NOMO-1 treated with dmso at 0.1 percent for 144 hours (cell line): Measurements from ENCODE around the gene CEBPE.

Experiments used
- DNase-seq: peaks from one replicate; lab custom pipeline; 2025; ENCODE audit not compliant: unreplicated experiment; lab: John Stamatoyannopoulos, UW

The CEBPE gene

DNA sequence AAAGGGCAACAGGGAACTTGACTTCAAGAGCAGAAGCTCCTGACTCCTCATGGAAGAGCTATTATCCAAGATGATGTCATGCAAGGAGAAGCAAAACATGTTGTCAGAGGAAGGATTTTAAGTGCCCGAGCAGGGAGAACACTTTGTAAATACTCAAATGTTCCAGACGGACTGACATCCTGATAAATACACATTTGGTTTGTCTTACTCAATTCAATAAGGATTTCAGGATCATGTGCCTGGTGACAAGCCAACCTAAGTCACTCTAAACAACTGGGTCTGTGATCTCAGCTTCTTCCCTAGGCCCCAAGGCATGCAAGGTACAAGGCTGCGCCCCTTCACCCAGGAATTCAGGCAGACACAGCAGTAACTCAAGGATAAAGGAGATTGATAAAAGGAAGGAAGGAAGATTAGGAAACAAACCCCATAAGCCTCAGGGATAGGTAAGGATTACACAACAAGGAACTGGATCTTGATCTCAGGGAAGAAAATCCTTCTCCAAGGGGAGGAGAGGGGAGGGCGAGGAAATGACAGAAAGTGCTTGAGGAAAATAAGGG, 26.8 kb upstream of the CEBPE start:
- DNase-seq, result no peak

DNA sequence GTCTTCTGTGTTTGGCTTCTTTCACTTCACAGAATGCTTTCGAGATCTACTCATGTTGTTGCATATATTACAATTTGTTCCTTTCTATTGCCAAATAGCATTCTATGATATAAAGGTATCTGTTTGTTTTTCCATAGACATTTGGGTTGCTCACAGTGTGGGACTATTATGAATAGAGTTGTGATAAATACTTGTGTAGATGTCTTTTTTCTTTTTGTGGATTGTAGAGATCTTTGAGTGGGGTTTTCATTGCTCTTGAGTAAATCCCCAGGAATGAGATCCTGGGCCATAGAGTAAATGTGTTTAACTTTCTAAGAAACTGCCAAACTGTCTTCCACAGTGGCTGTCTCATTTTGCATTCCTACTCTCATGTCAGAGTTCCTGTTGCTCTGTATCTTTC, 24.9 kb upstream of the CEBPE start:
- DNase-seq, result no peak

DNA sequence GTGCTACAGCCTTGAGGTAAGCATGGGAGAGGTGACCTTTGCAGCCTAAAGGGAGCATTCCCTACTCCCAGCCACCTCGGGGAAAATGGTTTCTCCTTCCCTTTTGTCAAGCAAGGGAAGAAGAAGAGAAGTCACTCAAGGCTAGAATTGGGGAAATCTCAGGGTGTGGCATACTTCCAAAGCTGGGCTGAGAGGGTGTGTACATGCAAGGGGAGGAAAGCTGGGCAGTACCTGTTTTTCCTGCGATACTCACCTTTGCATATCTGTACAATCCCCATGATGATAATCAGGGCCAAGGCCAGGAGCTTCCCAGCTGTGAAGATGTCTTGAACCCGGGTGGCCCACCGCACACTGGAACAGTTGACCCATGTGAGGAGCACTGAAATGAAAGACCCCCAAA, 23.8 kb upstream of the CEBPE start:
- no peak for DNase-seq

DNA sequence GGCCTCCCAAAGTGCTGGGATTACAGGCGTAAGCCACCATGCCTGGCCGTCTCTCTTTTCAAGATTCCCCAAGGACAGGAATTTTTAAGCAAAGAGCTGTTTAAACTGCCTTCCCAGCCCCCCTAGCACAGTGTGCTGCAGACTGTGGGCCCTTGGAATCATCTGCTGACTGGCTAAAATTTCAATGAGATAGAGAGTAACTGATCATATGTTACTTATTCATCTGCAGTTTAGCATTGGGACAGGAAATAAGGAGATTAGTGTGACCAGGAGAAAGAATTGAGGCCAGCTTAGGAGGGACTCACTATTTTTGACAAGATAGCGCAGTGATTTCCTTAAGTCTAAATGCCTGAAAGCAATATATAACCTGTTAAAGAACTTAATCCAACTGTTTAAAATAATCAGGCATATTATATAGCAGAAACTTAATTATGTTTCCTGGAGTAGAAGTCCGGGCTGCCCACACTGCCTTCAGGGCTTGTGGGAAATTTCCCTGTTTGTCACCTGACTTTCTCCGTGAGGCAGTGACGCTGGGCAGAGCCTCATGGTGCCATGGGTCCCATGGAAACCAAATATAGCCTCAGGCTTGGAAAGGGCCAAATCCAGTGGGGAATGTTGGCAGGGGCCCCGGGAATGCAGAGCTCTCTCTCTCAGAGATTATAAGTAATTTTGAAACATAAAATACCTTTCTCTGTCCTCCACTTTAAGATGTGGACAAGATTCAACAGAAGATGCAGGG, 22.8 kb upstream of the CEBPE start:
- no peak for DNase-seq

DNA sequence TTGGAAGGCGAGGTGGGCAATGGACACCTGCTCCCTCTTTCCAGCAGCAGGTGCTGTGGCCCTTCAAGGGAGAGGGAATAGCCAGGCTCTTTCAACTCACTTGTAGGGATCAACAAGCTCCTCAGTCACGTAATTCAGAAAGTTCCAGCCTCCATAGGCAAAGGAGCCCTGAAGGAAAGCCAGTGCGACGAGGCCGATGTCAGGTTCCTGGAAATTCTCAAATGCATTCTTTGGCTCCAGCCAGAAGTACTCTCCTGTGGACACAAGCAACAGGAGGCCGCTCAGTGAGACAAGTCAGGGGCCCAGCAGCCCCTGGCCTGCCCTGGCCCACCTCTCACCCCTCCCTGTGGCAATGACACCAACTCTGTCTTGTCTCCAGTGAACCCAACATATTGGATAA, 21.3 kb upstream of the CEBPE start:
- DNase-seq, result no peak

DNA sequence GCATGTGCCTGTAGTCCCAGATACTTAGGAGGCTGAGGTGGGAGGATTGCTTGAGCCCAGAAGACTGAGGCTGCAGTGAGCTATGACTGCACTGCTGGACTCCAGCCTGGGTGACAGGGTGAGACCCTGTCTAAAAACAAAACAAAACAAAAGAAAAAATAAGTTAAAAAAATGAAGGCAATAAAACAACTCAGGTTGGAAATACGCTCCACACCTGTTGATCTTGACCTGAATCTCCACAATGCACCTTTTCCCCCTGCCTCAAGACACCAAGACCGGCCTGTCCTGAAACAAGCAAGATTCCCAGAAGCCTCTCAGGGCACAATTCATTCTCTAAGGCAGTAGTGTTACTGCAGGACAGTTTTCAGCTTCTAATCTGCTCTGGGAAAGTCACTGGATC, 20.8 kb upstream of the CEBPE start:
- DNase-seq, result no peak

DNA sequence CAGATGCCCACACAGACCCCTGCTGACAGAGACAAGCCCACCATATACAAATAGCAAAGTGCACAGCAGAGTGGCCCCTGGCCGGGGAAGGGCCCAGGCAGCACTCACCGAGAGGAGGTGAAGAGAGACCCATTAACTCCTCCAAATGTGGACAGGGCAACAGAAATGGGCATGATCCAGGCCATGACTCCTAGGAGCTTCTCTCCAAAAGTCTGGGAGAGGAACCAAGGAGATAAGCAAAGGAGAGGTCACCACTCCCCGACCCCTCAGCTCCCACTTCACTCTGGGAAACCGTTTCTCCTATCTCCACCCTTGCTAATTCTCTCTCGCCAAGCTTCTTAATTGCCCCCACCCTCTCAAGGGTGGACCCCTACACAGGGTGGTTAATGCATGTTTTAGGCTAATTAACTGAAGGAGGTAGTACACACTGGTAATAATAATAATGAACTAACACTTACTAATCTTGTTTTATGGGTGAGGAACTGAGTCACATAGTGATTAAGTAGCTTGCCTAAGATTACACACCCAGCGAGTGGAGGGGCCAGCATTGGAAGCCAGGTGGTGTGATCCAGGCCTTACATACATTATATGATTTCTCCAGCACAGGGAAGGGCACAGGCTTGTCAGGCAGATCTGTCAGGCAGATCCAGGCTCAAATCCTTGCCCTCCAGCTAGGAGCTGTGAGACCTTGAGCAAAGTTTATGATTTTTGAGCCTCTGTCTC, 18.9 kb upstream of the CEBPE start:
- DNase-seq, result no peak

DNA sequence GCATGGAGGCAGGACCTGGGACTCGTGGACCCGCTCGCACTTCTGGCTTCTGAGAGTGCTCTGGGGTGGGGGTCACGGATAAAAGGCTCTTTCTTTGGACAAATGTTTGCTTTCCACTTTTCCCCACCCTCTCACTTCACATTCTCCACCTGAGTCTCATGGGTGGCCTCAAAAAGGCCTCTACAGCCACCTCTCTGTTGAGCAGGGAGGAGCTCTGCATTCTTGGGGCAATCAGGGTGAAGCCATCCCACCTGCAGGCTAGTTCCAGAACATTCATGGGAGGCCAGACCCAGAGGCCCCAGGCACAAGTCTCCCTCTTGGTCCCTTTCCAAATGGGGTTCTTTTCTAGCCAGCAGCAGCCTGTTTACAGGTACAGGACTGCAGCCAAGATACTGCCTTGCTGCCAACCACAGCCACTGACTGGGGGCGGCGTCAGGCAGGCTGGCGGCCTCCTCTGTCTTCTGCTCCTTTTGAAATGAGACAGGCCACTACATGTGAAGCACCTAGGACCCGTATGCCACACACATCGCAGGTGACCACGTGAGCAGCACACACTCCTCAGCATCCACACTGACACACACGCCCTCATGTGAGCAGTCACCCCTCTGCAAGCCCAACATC, 18.2 kb upstream of the CEBPE start:
- DNase-seq, result no peak

DNA sequence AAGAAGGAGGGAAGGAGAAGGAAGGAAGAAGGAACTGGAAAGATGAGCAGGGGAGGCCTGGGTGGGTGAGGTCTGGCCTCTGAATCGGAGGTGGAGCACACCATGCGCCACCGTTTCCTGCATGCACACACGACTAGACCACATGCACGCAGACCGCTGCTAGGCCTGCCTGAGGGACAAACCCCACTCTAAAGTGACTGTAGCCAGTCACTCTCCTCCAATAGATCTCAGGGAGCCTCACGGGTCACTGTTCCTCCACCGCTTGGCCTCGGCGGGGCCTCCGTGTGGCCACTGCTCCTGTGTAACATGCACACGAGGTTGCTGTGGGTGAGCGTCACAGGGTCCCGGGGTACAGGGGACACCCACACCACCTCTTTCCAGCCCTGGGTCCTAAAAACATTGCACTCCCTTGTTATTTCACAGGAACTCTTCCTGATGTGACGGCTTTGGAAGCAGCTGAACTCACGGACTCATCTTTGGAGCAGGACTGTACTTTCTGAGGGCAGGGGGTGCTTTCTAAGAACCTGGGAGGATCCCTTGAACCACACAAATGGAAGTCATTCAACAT, 17.6 kb upstream of the CEBPE start:
- DNase-seq, result no peak

DNA sequence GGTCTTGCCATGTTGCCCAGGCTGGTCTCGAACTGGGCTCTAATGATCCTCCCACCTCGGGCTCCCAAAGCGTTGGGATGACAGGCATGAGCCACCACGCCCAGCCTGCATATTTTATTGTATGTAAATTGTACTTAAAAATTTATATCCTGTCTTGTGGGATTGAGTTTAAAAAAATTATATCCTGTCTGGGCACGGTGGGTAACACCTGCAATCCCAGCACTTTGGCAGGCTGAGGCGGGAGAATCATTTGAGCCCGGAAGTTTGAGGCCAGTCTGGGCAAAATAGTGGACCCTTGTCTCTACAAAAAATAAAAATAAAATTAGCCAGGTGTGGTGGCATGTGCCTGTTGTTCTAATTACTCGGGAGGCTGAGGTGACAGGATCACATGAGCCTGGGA, 13.9 kb upstream of the CEBPE start:
- DNase-seq, result no peak

DNA sequence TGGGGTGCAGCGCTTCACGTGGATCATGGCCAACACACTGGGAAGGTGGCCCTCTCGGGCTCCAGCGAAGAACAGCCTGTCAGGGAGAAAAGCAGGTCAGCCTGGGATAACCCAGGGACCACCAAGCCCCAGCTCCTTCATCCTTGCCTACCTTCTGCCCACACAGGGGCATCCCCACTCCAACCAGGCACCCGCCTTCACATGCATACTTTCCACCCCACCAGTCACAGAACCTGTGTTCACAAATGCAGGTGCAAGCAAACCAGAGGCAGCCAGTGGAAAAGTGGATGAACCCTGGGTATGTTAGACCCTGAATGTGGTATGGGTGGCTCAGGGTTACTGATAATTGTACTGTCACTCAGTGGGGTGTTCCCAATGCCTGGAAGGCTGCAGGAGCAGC, 12.4 kb upstream of the CEBPE start:
- DNase-seq, result no peak

DNA sequence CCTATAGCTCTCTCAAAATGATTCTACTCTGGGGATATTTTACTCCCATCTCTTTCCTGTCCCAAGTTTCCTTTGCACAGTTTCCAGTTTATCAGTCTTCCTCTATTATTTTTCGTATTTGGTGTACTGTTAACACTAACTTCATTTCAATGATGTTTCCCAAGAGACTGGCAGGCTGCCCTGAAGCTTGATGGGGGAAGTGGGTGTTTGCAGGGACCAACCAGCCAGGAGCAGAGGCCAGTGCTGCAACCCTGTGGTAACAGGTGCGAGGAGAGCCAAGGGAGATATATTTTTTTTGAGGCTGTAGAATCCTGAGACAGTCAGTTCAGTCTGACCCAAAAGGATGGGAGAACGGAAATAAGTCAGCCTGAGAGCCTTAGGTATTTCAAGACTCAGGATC, 11.8 kb upstream of the CEBPE start:
- no peak for DNase-seq

DNA sequence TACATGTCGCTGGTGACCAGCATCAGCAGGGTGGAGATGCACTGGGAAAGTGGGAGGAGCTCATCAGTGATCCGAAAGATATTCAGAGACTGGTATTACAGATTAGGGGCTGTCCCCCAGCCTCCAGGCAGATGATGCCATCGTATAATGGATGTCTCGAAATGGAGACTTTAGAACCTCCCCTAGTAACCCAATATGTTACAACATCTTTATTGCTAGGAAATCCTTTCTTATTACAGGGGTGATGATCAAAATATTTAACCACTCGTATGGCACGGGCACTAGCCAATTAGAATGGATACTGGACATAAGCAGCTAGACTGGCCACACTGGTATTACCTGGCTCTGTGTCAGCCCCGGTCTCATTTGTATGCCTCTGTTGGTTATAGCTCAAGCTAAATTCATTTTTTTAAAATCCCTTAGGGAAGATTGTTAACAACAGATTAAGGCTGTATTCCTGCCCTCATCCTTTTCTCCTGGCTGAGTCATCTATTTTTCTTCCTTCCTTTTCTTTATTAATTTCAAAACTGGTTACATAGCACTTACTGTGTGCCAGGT, 10.8 kb upstream of the CEBPE start:
- DNase-seq, result no peak

DNA sequence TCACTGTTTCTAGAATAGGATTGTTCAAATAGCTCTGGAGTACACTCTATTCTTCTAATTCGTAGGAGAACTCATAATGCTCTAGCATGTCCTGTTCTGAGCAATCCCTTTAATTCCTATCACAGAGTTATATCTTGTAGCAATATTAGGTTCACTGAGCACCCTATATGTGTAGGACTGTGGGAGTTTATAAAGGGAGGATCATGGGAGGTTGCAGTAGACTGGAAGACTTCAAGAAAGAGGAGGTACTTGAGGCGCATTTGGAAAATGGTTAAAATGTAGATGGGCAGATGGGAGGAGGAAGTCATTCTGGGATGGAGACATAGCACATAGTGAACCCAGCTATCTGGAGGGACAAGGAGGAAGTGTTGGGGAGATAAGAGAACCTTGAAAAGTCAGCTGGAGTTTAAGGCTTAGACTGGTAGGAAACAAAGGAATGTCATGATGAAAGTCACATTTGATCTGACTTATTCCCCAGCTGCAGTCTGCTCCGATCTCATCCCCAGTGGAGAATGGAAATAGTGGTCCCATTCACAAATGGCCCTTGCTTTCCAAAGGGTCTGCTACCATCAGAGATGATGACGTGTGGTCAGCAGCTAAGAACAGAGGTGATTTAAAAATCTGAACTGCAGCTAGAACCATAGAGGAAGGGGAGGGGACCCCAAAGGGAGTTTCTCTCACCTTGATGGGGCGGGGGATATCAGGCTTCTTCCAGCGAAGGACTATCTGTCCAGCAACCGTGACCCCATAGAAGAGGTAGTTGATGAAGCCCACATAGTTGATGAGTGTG, 10.1 kb upstream of the CEBPE start:
- DNase-seq, result no peak

DNA sequence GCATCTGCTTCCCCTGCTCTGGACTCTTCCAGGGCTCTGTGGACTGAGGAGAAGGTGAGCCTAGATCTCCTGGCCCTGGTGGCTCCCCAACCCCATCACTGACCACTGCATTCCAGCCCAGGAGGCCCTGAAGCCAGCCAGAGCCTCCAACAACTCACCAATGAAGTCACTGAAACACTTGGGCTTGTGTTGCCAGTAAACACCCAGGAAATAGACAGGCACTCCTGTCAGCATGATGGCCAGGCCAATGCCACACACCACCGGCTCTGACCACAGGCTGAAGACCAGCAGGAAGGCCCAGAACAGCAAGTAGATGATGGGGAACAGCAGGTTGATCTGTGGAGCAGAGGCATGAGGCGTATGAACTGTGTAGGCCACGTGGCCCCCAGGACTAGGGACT, 8.8 kb upstream of the CEBPE start:
- DNase-seq, result no peak

DNA sequence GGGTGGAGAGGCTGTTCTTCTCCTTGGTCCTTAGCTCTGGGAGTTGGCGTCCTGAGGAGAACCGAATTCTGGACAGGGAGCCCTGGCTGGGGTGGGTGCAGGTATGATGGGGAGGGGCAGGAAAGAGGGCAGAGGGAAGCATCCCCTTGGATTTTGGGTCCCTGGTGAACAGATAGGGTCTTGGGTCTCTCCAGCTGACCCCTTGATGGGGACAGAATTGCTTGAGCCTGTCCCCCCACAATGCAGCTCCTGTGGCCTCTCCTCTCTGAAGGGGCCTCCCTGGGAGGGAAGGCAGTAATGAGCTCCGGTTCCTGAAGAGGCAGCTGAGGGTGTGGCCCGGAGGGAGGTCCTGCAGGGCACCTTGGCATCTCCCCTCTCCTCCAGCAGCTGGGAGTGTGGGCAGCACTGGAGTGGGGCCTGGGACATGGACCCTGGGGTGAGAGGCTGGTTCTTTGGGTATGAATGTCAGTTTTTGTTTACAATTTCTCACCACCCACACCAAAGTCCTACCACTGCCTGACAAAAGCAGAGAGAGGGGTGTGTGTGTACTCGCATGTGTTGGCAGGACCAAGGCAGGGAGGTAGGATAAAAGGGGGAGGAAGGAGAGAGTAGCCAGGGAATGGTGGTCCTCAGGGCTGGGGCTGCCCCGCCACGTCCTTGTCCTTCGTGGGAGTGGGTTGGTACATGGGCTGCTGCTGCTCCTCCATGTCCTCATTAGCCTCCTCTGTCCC, 7.7 kb upstream of the CEBPE start:
- no peak for DNase-seq

DNA sequence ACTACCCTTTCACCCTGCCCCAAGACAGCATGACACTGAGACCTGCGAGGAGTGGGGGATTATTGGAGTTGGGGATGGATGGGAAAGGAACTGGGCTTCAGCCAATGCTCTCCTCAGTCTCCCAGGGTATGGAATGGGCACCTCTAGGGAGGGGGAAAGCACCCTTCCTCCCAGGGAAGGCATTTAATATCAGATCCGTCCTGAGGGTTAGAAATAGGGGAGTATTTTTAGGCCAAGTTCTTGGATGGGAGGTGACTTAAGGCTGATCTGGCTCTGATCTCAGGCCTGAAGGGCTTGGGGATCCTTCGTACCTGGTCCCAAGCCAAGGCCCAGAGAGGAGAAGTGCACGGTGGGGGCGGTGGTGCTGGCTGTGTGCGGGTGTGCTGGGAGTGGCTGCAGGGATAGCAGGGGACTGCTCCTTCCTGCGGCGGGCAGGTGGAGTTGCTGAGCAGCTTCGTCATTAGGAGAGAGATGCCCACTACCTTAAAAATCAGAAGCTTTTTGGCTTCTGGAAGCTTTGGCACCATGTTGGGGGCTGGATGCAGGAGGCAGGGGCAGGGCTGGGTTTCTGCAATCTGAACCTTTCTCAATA, 7.0 kb upstream of the CEBPE start:
- no peak for DNase-seq

DNA sequence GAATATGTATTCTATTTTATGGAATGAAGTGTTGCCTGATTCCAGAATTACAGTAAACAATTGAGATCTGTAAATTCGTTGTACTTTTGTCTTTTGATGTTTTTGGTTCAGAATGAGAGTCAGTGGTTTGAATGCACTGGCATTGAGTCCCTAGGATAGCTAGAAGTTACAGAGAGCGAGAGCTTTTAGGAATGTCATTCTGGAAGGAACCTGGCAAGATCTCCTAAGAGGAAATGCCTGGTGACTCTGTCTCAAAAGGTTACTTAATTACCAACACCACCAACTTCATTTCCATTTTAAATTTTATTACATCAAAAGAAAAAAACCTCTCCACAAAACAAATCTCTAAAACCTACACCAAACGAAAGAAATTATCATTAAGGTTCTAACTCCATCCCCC, 6.0 kb upstream of the CEBPE start:
- DNase-seq, result no peak

DNA sequence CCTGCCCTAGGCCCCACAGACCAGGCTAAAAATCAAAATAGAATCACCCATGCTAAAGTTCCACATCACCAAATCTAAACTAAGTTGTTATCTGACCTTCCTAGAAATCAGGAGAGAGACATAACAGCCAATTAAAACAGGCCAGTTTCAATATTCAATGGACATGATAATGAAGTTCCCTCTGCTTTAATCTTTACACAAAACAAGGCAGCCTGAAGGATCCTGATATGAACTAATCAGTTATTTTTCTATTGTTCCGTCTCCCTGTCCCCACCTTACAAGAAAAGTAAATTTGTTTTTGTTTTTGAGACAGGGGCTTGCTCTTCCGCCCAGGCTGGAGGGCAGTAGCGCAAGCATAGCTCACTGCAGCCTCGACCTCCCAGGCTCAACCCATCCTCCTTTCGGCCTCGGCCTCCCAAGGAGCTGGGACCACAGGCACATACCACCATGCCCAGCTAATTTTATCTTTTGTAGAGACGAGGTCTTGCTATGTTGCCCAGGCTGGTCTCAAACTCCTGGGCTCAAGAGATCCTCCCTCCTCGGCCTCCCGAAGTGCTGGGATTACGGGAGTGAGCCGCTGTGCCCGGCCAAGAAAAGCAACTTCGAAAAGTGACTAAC, 5.4 kb upstream of the CEBPE start:
- DNase-seq, result no peak
